Cerebellar nuclear complex (tissue), 1 donor: ENCODE data around the gene TMEM109.

Experiments used
- DNase-seq, 2 experiments: peaks; one replicate each; lab custom pipeline; 2025; lab: John Stamatoyannopoulos, UW

TMEM109 gene

DNA sequence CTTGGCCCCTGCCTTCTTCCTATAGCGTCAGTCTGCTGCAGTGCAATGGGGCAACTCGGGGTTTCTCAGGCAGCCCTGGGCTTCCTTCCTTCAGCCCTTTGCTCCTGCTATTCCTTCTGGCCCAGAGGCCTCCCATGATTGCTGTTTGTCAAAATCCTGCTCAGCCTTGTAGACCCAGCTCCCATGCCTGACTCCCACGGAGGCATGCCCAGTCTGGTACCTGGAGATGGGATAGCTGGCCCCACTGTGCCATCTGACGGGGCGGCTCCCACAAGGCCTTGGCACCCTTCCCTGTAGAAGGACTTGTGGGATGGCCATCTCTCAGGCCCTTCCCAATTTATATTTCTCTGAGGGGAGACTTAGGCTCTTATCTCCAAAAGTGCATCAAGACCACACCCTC lies 56.9 kb downstream of the TMEM109 start:
- no peak for DNase-seq

DNA sequence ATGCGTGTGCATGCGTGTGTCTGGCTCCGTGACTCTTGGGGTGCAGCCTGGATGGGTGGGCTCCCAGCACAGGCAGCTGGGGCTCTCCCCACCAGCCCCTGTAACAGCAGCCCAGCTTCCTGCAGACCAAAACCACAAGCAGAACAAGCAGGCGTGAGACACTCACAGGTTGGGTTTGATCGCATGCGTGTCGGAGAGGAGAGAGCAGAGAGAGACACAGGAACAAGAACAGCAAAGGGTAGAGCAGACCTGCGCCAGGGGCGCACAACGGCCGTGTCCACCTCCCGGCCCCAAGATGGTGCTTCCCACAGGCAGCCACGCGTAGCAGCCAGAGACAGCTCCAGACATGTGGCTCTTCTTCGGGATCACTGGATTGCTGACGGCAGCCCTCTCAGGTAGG lies 57.6 kb downstream of the TMEM109 start, which contains the start of gene CD6:
CD6 (plus strand) TSS at position 161 of the 400 bp plus-strand sequence; CDS start at position 347, 186 bp downstream.
- DNase-seq = no peak

DNA sequence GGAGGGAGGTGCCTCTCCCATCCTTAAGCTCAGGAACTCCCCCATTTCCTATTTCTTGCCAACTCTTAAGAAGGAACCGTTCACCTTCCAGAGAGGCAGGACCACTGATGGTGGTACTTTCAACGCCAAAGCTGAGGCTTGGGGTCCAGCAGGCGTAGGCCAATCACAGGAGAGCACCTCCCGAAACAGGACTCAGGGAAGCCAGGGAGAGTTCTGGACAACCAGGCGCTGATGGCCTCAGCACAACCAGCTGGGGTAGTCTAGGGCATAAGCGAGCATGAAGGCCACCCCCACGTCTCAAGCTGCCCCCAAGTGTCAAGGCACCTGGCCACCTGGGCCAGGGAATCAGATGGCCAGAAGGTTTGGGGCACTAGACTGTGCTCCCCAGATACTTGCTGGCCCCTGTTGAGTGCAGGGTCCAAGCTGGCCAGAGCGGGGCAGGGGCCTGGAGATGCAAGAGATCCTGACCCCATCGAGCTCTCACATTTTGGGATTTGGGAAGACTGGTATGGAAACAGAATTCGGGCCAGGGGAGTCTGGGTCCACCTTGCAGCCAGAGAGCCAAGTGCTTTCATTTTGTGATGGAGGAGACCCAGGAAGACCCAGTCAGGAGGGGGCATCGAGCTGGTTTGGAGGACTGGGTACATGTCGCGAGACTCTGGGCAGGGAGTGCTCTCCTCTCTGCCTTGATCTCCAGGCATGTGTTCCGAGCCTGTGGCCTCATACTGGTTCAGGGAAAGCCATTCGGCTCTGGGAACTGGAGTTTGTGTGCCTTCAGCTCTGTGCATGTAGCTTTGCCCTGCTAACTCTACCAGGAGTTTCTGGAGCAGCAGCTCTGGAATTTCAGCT lies 58.4 kb downstream of the TMEM109 start:
- DNase-seq = no peak
